Measurements from ENCODE around the gene EPB41L4A.

EPB41L4A gene

DNA sequence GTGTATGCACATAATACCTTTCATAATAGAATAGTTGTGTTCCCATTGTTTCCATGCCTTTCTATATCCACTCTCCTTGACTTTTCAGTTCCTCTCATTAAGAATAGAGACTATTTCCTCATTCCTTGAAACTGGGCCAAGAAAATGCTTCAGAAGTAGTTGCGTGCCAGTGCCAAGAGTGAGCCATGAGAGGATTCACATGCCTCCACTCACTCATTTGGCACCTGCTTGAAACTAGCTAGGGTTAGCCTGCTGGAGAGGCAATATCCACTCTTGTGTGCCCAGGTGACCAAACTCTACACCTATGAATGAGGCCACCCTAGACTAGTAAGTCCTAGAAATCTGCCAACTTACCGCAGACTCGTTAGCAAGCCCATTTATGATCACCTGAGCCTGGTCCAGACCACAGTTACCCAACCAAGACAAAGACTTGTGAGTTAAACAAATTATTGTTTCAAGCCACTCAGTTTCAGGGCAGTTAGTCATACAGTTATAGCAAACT lies 276.3 kb downstream of the EPB41L4A start:
- no peak for DNase-seq

DNA sequence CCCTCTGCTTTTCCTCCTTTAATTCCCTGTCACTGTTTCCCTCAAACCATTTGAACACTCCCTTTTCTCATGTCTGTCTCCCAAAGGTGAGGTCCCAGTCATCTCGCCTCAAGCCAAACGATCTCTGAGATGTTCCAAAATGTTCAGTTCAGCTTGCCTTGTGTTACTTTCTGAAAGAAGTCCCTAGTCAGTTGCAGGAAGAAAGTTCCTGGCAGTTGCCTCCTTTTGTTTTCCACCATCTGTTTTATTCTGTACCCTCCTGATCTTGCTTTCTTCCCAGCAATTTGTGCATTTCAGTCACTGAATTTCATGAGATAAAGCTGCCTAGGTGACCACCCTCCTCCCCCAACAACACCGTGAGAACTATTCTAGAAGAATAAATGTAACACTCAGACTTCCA lies 277.5 kb downstream of the EPB41L4A start:
- no peak for DNase-seq

DNA sequence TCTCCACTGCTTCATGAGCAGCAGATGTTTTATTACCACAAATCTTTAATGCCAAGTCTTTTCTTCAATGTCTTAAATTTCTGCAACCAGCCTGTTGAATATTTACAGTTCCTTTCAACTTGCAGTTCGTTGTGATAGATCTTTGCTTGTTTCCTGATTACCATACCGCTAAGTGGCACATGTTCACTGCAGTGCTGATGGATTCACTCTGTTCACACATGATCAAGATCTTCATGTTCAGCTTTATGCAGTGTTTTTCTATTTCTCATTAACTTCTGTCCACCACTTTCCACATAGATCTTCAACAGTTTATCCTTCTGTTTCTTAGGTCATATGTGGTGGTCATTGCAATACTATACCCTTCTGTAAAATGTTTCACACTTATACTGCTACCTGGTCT lies 280.6 kb downstream of the EPB41L4A start:
- DNase-seq, result no peak

DNA sequence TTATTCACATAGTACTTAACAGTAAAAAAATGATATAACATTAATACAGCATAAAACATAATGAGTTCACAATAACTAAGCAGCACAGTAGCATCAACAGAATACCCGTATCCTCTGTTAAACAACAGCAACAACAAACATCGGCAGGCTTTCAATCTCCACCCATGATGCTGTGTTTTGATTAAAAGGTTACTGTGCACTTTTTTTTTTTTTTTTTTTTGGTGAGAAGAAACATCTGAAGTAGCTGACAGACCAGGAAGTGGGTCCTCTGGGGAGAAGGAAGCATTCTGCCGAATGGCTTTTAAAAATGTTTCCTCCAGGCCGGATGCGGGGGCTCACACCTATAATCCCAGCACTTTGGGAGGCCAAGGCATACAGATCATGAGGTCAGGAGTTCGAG lies 282.3 kb downstream of the EPB41L4A start:
- no peak for DNase-seq

DNA sequence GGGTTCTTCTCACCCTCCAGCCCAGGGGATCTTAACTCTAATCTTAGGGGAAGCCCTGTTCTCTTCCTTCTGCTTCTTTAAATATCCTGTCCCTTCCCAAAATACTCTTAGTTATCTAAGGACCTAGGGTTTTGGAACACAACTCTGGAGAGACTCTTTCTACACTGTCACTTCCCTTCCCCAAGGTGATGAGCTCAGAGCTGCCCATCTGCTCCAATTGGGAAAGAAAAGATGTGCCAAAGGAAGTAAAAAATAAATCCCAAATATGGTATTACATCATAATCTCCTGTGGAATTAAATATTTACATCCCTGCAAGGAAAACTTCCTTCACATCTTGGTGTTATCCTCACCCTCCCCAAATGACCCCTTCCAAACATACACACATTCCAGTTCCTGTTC lies 291.2 kb downstream of the EPB41L4A start:
- DNase-seq, result no peak

DNA sequence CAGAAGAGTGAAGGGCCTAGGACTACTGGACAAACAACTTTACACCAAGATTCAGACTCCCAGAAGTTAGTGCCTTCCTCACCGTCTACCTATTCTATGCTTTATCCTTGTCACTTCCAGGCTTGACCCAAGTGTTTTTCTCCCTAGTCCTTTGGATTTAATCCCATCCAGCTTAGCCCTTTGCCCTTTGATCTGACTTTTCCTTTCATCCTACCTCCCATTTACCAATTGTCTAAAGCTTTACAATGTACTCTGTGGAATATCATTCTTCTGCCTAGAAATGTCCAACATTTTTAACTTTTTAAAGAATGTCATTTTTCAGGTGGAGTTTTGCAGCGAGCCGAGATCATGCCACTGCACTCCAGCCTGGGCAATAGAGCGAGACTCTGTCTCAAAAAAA lies 292.1 kb downstream of the EPB41L4A start:
- no peak for DNase-seq

DNA sequence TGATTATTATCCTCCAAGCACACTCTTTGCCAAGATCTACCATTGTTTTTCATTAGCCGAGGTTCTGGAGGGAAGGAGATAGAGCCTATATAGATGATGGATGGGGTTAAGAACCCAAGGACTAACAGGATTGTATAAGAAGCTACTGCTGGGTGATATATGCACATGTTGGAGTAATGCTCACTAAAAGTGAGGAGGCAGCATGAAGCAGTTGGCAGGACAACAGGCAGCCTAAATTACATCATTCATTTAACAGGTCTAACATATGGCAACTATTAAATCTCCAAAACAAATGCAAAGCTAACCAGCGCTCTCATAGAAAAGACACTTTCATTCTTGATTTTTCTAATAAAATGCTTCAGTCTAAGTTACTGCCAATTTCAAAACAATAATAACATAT lies 293.2 kb downstream of the EPB41L4A start:
- DNase-seq, result no peak

DNA sequence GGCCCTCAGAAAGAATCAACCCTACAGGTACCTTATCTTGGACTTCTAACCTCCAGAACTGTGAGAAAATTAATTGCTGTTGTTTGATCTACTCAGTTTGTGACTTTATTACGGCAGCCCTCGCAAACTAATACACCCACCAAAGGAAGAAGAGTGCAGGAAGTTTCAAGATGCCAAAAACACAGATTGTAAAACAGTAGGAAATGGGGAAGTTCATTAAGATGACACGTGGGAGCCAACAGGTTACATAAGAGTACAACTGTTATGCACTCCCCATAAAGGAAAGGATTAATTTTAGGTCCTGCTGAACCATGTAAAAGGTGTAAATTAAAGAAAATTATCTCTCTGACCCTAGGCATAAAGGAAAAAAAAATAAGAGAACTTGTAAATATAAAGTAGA lies 294.3 kb downstream of the EPB41L4A start:
- no peak for DNase-seq

DNA sequence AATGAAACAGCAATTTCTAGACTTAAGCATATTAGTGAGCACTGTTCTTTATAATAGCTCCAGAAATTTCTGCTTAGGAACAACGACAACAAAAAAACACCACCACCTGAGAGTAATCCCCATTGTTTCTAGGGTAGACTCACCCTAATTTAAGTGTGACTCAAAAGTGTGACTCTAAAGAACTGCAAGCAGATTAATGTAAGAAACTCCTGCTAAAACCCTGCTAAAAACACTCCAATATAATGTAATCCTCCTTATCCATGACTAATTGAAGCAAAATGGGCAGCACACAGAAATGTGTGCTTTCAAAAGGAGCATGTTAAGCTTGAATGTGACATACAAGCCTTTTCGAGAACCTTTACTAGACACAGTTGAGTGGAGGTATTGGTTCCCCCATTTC lies 296.0 kb downstream of the EPB41L4A start:
- no peak for DNase-seq

DNA sequence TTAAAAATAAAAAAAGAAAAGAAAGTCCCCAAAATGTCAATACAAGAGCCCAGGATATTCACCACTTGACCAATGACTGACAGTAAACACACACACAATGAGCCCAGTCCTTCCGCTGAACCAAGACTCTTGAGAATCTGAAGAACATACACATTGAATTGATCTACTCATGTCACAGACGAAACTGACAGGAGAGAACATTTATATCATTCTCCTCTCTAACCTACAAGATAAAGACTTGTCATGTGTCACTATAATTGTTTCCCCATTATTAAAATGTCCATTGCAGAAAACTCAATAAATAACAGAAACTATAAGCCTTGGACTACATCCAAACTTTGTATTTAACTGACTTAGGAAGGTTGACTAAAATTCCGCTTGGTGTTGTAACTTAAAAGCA lies 296.7 kb downstream of the EPB41L4A start:
- DNase-seq, result no peak

DNA sequence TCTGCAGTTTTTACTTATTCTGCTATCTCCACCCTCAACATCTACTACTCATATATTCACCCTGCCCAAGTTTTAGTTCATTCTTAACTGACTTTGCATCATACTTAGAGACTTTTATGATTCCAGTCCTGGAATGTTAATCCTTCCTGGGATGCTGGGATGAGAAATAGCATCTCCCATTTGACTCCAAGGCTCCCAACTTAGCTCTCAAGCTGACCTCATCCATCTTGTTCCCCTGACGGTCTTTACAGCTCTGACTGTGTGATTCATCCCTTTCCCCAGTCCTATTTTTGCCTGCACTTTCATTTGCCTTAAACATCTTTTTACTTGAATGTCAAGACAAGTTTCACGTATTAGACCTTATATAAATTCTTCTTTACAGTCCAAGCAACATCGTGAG lies 297.8 kb downstream of the EPB41L4A start:
- DNase-seq, result no peak

DNA sequence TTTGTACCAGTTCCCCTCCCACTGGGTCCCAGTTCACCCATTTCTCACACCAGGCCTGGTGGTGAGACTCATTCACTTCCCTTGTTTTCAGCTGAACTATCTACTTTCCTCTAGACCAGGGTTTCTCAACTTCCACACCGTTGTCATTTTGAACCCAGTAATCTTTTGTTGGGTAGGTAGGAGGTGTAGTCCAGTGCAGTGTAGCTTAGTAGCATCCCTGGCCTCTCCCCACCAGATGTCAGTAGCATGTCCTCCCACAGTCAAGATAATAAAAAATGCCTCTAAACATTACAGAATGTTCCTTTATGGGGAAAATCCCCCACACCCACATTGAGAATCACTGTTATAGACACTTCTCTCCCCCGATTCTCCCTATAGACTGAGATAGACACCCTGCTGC lies 299.1 kb downstream of the EPB41L4A start:
- no peak for DNase-seq

DNA sequence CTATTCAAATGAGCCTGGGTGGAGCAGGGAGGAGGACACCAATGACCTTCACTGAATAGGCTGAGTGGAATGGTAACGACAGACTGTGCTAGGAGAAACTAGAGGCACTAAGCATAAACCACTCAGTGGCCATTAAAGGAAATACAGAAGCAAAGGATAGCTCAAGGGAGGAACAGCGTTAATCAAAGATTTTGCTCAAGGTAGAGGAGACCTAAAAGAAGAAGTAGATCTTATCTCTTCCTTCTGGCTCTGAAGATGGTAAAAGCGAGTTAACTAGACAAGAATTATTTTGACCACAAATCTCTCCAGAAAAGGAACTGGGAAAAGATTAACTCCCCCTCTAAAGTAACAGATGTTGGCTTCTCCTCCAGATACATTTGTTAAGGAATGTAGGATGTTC lies 299.6 kb downstream of the EPB41L4A start:
- DNase-seq, result no peak

DNA sequence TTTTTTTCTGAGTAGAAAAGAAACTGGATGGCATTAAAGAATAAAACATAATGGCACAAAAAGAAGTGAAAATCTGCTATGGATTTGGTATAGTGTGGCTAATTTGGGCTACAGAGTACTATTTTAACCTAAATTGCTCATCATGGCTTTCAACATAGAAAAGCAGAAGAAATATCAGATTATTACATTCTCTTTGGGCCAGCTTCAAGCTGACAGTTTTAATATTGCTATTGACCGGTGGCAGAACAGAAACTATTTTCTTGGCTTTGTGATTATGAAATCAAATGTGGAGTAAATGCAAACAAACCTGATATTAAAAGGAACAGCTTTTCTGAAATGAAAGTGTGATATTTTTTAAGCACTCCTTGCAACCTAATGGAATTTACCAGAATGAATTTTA lies 301.5 kb downstream of the EPB41L4A start:
- DNase-seq, result no peak

DNA sequence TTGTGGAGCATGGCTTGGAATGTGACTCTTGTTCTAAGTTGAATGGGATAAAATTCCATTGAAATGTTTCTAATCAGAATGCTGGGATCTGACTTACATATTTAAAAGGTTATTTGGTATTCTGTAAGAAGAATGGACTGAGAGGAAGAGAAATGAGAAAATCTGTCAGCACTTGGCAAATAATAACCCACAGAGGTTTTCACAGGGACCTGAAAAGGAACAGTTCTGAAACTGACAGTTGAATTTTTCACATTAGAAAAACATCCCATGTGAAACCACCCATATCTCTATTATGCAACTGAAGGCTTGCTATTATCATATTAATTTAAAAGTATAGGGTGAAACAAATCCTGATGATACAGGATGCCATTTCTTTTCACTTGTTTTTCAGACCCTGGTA lies 302.7 kb downstream of the EPB41L4A start:
- DNase-seq, result no peak

DNA sequence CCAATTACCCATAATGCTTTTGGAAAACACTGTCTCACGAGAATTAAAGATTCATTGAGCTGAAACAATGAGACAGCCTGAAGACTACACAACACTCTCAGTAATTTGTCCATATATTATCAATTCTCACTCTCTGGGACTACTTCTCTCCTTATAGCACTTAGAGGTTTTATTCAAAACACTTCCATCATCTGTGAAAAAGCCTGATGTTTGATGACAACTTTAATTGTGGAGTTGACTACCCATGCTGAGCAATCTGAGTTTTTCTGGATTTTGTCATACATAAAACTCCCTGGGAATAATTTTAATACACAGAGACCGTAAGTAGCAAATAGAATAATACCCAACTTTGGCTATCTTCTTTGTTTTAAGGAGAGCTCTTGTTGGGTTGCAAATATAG lies 305.5 kb downstream of the EPB41L4A start:
- no peak for DNase-seq
